ENCODE results near the gene MBD6. TPM values are rescaled to one million over a fixed set of nuclear protein-coding genes. Genes with fewer than 3 reads are reported as not detected.

Gene MBD6
- total and polyA plus RNA-seq, 11 donors: 11.4 to 43.3 (median 28.7) TPM

GRCh38 chr12:57541717-57542116 lies 19.1 kb downstream of the MBD6 start:
- peaks cover 0 to 67% (median 40%) of the 10 kb centered on the region in 9 donors for H3K36me3 ChIP-seq
- H3K4me3 ChIP-seq: no peak overlapping the region
- peaks cover 0 to 38% (median 24%) of the 10 kb centered on the region in 12 donors for H3K4me1 ChIP-seq
- intact Hi-C loops (cut with DNase I): no loop called here
- TF ChIP-seq POLR2A (IDR thresholded peaks at IDR 0.05): no peak
- TF ChIP-seq CTCF (IDR thresholded peaks at IDR 0.05): no peak
- ATAC-seq: no peak
- no peaks in the 10 kb centered on the region for H3K9me3 ChIP-seq
- H3K27me3 ChIP-seq: no peaks in the 10 kb centered on the region
- 63 to 79% (median 69%) methylated on average over 2 of the region's 2 CpGs for WGBS, 4 donors
- no peak overlapping the region for H3K27ac ChIP-seq
- no peak for DNase-seq

GRCh38 chr12:57543581-57543980 lies 21.0 kb downstream of the MBD6 start:
- Histone ChIP-seq H3K36me3 (peaks cover 0 to 54% (median 27%) of the 10 kb centered on the region in 9 donors), H3K4me1 (peaks cover 0 to 39% (median 25%) of the 10 kb centered on the region in 12 donors), H3K27me3 (peaks cover 0 to 9% (median 4%) of the 10 kb centered on the region in 9 donors), H3K4me3 (no peak overlapping the region), H3K9me3 (no peaks in the 10 kb centered on the region), H3K27ac (no peak overlapping the region)
- DNase-seq (no peak), ATAC-seq (no peak)
- TF ChIP-seq CTCF (IDR thresholded peaks at IDR 0.05) (no peak), POLR2A (IDR thresholded peaks at IDR 0.05) (no peak)
- 63 to 71% (median 70%) methylated on average over 2 of the region's 2 CpGs for WGBS, 4 donors
- intact Hi-C loops (cut with DNase I): no loop called here

- WGBS, 4 donors: 63 to 64% (median 63%) methylated on average over 15 of the region's 15 CpGs
- H3K4me1 ChIP-seq: peaks cover 0 to 48% (median 30%) of the 10 kb centered on the region in 12 donors
- peaks cover 0 to 31% (median 13%) of the 10 kb centered on the region in 9 donors for H3K36me3 ChIP-seq
- TF ChIP-seq POLR2A (IDR thresholded peaks at IDR 0.05) (no peak), CTCF (IDR thresholded peaks at IDR 0.05) (no peak)
- H3K9me3 ChIP-seq: no peaks in the 10 kb centered on the region
- H3K27me3 ChIP-seq: peaks cover 0 to 32% (median 22%) of the 10 kb centered on the region in 9 donors
- intact Hi-C loops (cut with DNase I): loop anchor here in 3 of 10 donors (2.0 to 5.0 kb wide), 3 partner anchors 23 to 59 kb away; partner anchors contain the start of genes MARS1 (in 2 of the 3) and MBD6 (in 2 of the 3)
- H3K27ac ChIP-seq: peak overlapping the region in 11 of 12 donors; percentile 70 to 93 (median 86)
- DNase-seq (no peak), ATAC-seq (no peak)
- peak overlapping the region; percentile 60 to 99 (median 93) for H3K4me3 ChIP-seq
Observed at GRCh38 chr12:57545809-57546437, 23.3 kb downstream of the MBD6 start.

- peaks cover 0 to 48% (median 30%) of the 10 kb centered on the region in 12 donors for H3K4me1 ChIP-seq
Observed at GRCh38 chr12:57546438-57547287, 24.0 kb downstream of the MBD6 start, which contains the start of gene DCTN2. Gene DCTN2, minus strand, starts transcription at chr12:57547192. Its CDS starts 129 bp downstream, at chr12:57547063.

More at GRCh38 chr12:57546438-57547287, 24.0 kb downstream of the MBD6 start, which contains the start of gene DCTN2:
- H3K36me3 ChIP-seq: peaks cover 0 to 24% (median 9%) of the 10 kb centered on the region in 9 donors
- ATAC-seq (peak; percentile 98 to 100 (median 99)), DNase-seq (peak; percentile 95 to 98 (median 97))
- WGBS, 4 donors: 0 to 1% (median 0%) methylated on average over 21 to 56 of the region's 56 CpGs
- H3K27me3 ChIP-seq: peaks cover 0 to 32% (median 22%) of the 10 kb centered on the region in 9 donors
- peak within 1 kb of the TSS; percentile 63 to 93 (median 86) for H3K27ac ChIP-seq
- no peaks in the 10 kb centered on the region for H3K9me3 ChIP-seq
- peak within 1 kb of the TSS; percentile 60 to 99 (median 93) for H3K4me3 ChIP-seq
- TF ChIP-seq POLR2A (IDR thresholded peaks at IDR 0.05): peak in 1 of 2 donors; percentile 55
- peak in 5 of 12 donors; percentile 4 to 10 (median 5) for TF ChIP-seq CTCF (IDR thresholded peaks at IDR 0.05)
- intact Hi-C loops (cut with DNase I): loop anchor here in 2 of 10 donors (2.0 to 5.0 kb wide), 2 partner anchors 24 to 59 kb away; partner anchors contain the start of genes MBD6 (in 2 of the 2) and MARS1 (in 1 of the 2)

Measured in heart left ventricle (tissue), 16 donors.